COLO829 (cell line): Measurements from ENCODE around the gene PTPRQ.
"Not testable (repeated sequence)": the region's sequence is repeated elsewhere in the genome, so short reads cannot be mapped to it uniquely, and the experiment has no call there.

ENCODE experiments used
- DNase-seq: peaks from one replicate; pipeline ENCODE4 v3.0.0; 2012; ENCODE audit warnings: low spot score

PTPRQ gene

GRCh38 chr12:80648881-80649280 is 204.8 kb downstream of the PTPRQ start:
- DNase-seq: no peak

- DNase-seq: no peak
Observed at GRCh38 chr12:80655751-80656150, 211.7 kb downstream of the PTPRQ start.

- DNase-seq: no peak
Observed at GRCh38 chr12:80659512-80660063, 215.6 kb downstream of the PTPRQ start.

GRCh38 chr12:80662586-80662985 is 218.6 kb downstream of the PTPRQ start:
- no peak for DNase-seq

- no peak for DNase-seq
Observed at GRCh38 chr12:80670214-80670613, 226.2 kb downstream of the PTPRQ start.

GRCh38 chr12:80676042-80676636 is 232.1 kb downstream of the PTPRQ start:
- not testable (repeated sequence) for DNase-seq

GRCh38 chr12:80676856-80677255 is 232.8 kb downstream of the PTPRQ start:
- DNase-seq: no peak

- DNase-seq: no peak
Observed at GRCh38 chr12:80677994-80678393, 234.0 kb downstream of the PTPRQ start.

GRCh38 chr12:80679346-80680131 is 235.5 kb downstream of the PTPRQ start:
- no peak for DNase-seq

- no peak for DNase-seq
Observed at GRCh38 chr12:80681287-80681686, 237.3 kb downstream of the PTPRQ start.

GRCh38 chr12:80681786-80682185 is 237.8 kb downstream of the PTPRQ start:
- no peak for DNase-seq

GRCh38 chr12:80684077-80684495 is 240.1 kb downstream of the PTPRQ start:
- no peak for DNase-seq

- DNase-seq: no peak
Observed at GRCh38 chr12:80690090-80690489, 246.1 kb downstream of the PTPRQ start.

- no peak for DNase-seq
Observed at GRCh38 chr12:80690513-80690912, 246.5 kb downstream of the PTPRQ start.

- no peak for DNase-seq
Observed at GRCh38 chr12:80692114-80692513, 248.1 kb downstream of the PTPRQ start.

- DNase-seq: no peak
Observed at GRCh38 chr12:80697270-80697887, 253.3 kb downstream of the PTPRQ start.

- no peak for DNase-seq
Observed at GRCh38 chr12:80698256-80698655, 254.2 kb downstream of the PTPRQ start.

- DNase-seq: no peak
Observed at GRCh38 chr12:80698847-80699542, 255.0 kb downstream of the PTPRQ start.

GRCh38 chr12:80700327-80700726 is 256.3 kb downstream of the PTPRQ start:
- no peak for DNase-seq

- no peak for DNase-seq
Observed at GRCh38 chr12:80701388-80701787, 257.4 kb downstream of the PTPRQ start.

- no peak for DNase-seq
Observed at GRCh38 chr12:80702889-80703805, 259.1 kb downstream of the PTPRQ start.
